AG04449 (cell line): Measurements from ENCODE around the gene ZNF785.

Source experiments
- CTCF ChIA-PET: fragments of 350-600 bp; formaldehyde crosslinking; extraction: SDS; loops from one replicate; lab custom pipeline; 2021; ENCODE audit warnings: antibody characterized with exemption; lab: Yijun Ruan, JAX
- POLR2A ChIA-PET: fragments of 400-600, 350-600 bp; formaldehyde crosslinking; extraction: SDS; loops from one replicate; lab custom pipeline; 2020; ENCODE audit warnings: antibody characterized with exemption, inconsistent platforms; lab: Yijun Ruan, JAX
- DNase-seq: peaks from one replicate; pipeline ENCODE4 v3.0.0-alpha.2; 2010; ENCODE audit warnings: low read depth, low spot score
- H3K4me3 ChIP-seq: 2 replicates; pipeline ENCODE4 v1.5.1; 2011; ENCODE audit warnings: low read depth, mild to moderate bottlenecking, control low read depth, low read length
- CTCF ChIP-seq: IDR thresholded peaks from one replicate; pipeline ENCODE4 v1.5.1; 2011; ENCODE audit warnings: mild to moderate bottlenecking, moderate library complexity, low read length, control low read depth, inconsistent platforms; ENCODE audit not compliant: insufficient read depth; ENCODE audit errors: missing control alignments

ZNF785 gene

GRCh38 chr16:30615358-30616091 lies 30.0 kb upstream of the ZNF785 start:
- no peak for DNase-seq
- POLR2A ChIA-PET = interaction anchor here (1.0 to 1.2 kb wide), 2 partner anchors 43 to 186 kb away, joined by 3 to 4 read pairs; partner anchors contain the start of gene DCTPP1

DNA sequence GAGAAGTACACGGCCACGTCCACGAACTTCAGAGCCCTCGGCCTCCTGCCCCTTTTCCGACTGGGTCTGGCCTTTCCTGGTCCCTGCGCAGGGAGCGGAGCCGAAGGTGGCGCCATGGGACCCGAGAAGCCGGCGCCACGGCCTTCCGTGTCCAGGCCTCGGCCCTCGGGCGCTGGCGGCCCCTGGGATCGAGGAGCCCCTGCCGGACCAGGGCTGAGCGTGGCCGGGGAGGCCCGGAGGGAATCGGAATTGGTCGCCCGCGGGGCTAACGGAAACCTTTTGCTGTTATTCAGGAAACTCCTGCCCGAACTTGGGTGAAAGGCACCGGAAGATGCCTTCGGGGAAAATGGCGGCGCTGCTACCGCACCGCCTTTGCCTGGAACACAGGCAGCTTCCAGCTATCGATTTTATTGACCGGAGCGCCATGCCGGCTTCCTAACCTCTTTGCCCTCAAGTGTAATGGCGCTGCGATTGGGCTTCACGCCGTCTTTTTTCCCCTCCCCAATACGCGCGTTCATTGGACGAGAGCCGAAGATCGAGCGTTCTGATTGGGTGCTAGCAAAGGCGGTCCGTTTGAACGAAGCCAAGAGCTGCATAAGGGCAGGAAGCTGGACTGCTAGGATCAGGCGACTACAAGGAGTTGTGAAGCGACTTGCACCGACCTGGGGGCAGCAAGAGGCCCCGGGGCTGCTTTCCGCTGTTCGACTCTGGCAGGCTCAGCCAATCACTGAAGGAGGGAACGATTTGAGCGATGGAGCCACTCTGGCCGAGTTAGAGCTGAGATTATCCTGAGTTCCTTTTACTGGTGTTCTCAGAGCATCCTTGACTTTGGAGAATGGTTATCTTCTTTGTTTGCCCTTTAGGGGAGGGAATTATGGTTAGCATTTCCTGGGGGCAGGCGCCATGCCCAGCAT lies 24.7 kb upstream of the ZNF785 start, which contains the start of gene ZNF689:
TSS of gene ZNF689 (minus strand) at position 464 of the 914 bp plus-strand sequence. CDS start at position 116, 348 bp downstream.
- H3K4me3 ChIP-seq = peak within 1 kb of the TSS; percentile 76
- TF ChIP-seq CTCF = no peak
- peak; percentile 78 for DNase-seq
- ChIA-PET POLR2A (interaction anchor here (0.5 to 1.2 kb wide), 7 partner anchors 11 to 75 kb away, joined by 3 read pairs; partner anchors contain the start of gene PRR14), CTCF (interaction anchor here (0.8 to 3.7 kb wide), 9 partner anchors 9 to 201 kb away, joined by 3 to 45 read pairs (median 3); partner anchors contain the start of genes DCTPP1 and PRR14)

More at GRCh38 chr16:30615358-30616091, 30.0 kb upstream of the ZNF785 start:
- no peak overlapping the region for H3K4me3 ChIP-seq
- CTCF ChIA-PET = interaction anchor here (0.7 to 2.2 kb wide), 10 partner anchors 13 to 206 kb away, joined by 3 to 14 read pairs (median 6); no protein-coding TSS in a partner anchor
- peak; percentile 46 for TF ChIP-seq CTCF

- no peak for TF ChIP-seq CTCF
- no peak for DNase-seq
- peak overlapping the region; percentile 76 for H3K4me3 ChIP-seq
- POLR2A ChIA-PET = interaction anchor here (0.6 to 1.2 kb wide), 4 partner anchors 41 to 74 kb away, joined by 3 read pairs; partner anchors contain the start of gene PRR14
- CTCF ChIA-PET = interaction anchor here (1.0 to 3.7 kb wide), 6 partner anchors 10 to 200 kb away, joined by 3 to 45 read pairs (median 6); partner anchors contain the start of genes DCTPP1 and PRR14
Measured at GRCh38 chr16:30609002-30609925, 23.8 kb upstream of the ZNF785 start.

DNA sequence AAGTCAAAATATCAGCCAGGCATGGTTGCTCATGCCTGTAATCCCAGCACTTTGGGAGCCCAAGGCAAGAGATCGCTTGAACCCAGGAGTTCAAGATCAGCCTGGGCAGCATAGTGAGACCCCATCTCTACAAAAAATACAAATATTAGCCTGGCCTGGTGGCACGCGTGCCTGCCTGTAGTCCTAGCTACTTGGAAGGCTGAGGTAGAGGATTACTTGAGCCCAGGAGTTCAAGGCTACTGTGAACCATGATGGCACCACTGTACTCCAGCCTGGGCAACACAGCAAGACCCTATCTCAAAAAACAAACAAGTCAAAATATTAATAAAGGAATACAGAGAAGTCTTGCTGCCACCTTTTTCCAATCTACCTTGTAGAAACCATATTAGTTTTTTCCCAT lies 20.5 kb upstream of the ZNF785 start:
- TF ChIP-seq CTCF = no peak
- DNase-seq = no peak
- CTCF ChIA-PET = interaction anchor here (0.9 to 2.6 kb wide), 6 partner anchors 8 to 70 kb away, joined by 3 to 11 read pairs (median 6); partner anchors contain the start of gene PRR14
- H3K4me3 ChIP-seq = no peak overlapping the region
- POLR2A ChIA-PET = no interaction called here

- POLR2A ChIA-PET = no interaction called here
- TF ChIP-seq CTCF = no peak
- CTCF ChIA-PET = interaction anchor here (2.6 kb wide), 1 partner anchor 24 kb away, joined by 11 read pairs; no protein-coding TSS in a partner anchor
- DNase-seq = no peak
- no peak overlapping the region for H3K4me3 ChIP-seq
Measured at GRCh38 chr16:30605158-30605557, 19.7 kb upstream of the ZNF785 start.
